ENCODE measurements around the gene RAD51B. TPM values are rescaled to one million over a fixed set of nuclear protein-coding genes. Genes with fewer than 3 reads are reported as not detected.
A peak's percentile ranks its signal among the peaks of the same experiment; 100 is the strongest.

The RAD51B gene
- total RNA-seq, 3 donors from 2014 or later, result 10.6 to 77.6 (median 33.8) TPM

- Histone ChIP-seq H3K27me3 (no peaks in the 10 kb centered on the region), H3K27ac (peak overlapping the region; percentile 71 to 78), H3K4me1 (peaks cover 0 to 8% of the 10 kb centered on the region in 2 donors), H3K36me3 (no peaks in the 10 kb centered on the region), H3K9me3 (no peaks in the 10 kb centered on the region), H3K4me3 (peak overlapping the region in 1 of 3 donors; percentile 12)
- intact Hi-C loops (cut with DNase I; ENCODE audit: low total_unique reads), result no loop called here
- no peak for TF ChIP-seq POLR2A (IDR thresholded peaks at IDR 0.05)
- TF ChIP-seq POLR2AphosphoS5 (IDR thresholded peaks at IDR 0.05), result no peak
- no peak for TF ChIP-seq CTCF (IDR thresholded peaks at IDR 0.05)
- peak in 1 of 2 donors; percentile 63 for DNase-seq (ENCODE audit: low spot score in 2 of 2)
Measured at GRCh38 chr14:68157971-68158371, 338.4 kb downstream of the RAD51B start.

DNA sequence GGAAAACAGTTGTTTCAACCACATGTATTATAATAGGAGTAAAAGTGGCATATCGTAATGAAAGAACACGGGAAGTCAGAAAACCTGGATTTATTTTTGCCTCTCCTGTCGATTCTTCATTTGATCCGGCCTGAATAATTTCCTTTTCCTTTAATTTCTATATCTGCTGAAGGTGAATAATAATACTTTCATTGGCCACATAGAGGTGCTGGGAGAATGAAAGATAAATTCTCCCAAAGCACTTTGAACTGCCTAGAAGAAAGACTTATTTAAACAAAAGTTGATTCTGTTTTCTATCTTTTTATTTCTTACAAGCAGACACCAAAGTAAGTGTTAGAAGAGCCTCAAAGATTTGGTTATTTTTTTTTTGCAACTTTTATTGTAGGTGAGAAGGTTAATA is 339.1 kb downstream of the RAD51B start:
- peak overlapping the region; percentile 71 to 78 for H3K27ac ChIP-seq
- TF ChIP-seq POLR2A (IDR thresholded peaks at IDR 0.05) (no peak), POLR2AphosphoS5 (IDR thresholded peaks at IDR 0.05) (no peak), CTCF (IDR thresholded peaks at IDR 0.05) (no peak)
- H3K4me1 ChIP-seq, result peaks cover 0 to 8% of the 10 kb centered on the region in 2 donors

DNA sequence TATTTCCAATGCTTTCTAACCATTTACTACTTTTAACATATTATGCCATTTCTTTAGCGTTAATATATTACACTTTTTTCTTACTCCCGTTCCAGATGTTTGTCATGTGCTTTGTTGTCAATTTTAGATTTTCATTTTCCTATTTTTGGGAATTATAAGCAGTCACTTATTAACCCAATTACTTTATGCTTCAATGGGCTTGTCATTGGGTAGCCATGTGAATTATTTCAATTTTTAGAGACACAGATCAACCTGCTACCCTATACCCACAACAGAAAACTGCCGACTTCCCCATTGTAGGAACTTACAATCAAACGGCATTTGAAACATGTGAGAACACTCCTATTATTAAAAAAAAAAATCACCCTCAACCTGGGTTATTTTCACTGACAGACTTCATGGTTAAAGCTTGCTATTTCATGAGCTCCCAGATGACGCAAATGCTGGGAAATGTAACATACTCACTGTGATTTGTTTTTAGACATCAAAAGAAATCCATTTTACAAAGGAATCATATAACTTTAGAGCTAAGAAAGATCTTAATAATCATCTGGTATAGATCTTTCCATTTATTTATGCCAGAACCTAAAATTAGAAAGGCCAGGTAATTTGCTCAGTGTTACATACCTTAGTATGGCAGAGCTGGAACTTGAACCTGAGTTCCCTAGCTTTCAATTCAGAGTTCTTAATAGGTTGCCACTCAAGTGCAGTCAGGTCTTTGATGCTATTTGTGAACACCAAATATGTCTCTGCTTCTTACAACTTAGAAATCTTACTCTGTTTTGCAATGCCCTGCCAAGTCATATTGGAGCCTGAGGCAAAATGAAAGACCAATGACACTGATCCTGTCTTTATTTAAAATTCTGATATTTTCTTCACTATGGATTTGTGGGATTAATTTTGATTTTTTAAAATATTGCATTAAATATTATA is 340.4 kb downstream of the RAD51B start:
- intact Hi-C loops (cut with DNase I; ENCODE audit: low total_unique reads), result loop anchor here (5.0 kb wide), 1 partner anchor 627 kb away; no protein-coding TSS in a partner anchor
- TF ChIP-seq POLR2AphosphoS5 (IDR thresholded peaks at IDR 0.05) (no peak), POLR2A (IDR thresholded peaks at IDR 0.05) (no peak), CTCF (IDR thresholded peaks at IDR 0.05) (no peak)
- no peaks in the 10 kb centered on the region for H3K27me3 ChIP-seq
- H3K4me1 ChIP-seq, result peaks cover 0 to 8% of the 10 kb centered on the region in 2 donors
- no peaks in the 10 kb centered on the region for H3K9me3 ChIP-seq
- no peaks in the 10 kb centered on the region for H3K36me3 ChIP-seq
- DNase-seq (ENCODE audit: low spot score in 2 of 2), result no peak
- peak overlapping the region; percentile 71 to 78 for H3K27ac ChIP-seq
- peak overlapping the region in 2 of 3 donors; percentile 1 to 29 for H3K4me3 ChIP-seq

More for the DNA sequence above, 339.1 kb downstream of the RAD51B start:
- no peaks in the 10 kb centered on the region for H3K27me3 ChIP-seq
- H3K9me3 ChIP-seq, result no peaks in the 10 kb centered on the region
- H3K36me3 ChIP-seq, result no peaks in the 10 kb centered on the region
- intact Hi-C loops (cut with DNase I; ENCODE audit: low total_unique reads), result no loop called here
- DNase-seq (ENCODE audit: low spot score in 2 of 2), result no peak
- H3K4me3 ChIP-seq, result no peak overlapping the region

DNA sequence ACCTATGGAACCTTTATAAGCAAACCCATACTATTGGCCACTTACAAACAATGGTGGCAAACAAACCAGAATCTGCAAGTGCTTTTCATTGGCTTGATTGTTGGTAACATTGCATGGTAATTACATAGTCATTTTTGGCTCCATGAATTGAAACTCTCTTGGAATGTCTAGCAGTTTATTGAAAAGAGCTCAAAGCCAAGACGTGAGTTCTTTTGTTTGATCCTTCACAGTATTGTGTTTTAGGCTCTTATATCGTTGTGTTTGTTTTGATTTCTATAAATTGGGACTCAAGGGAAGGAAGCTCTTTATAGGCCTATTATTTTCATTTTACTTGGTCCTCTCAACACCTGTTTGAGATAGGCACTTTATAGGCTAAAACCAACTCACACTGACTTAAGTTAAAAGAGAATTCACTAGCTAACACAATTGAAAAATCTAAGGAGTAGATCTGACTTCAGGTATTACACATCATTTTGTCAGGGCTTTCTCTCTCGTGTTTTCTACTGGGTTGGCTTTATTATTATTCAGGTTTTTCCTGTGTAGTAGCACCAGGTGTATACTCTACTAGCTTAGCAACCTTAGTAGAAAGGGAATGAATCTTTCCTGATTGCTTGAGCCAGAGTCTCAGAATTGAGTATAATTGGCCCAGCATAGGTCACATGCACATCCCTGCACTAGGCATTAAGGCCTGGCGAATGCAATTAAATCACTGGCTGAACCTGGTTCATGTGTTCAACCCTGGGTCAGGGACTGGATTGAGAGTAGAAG is 341.4 kb downstream of the RAD51B start:
- Histone ChIP-seq H3K4me3 (no peak overlapping the region), H3K27ac (peak overlapping the region; percentile 72 to 78), H3K27me3 (no peaks in the 10 kb centered on the region), H3K4me1 (peaks cover 0 to 10% of the 10 kb centered on the region in 2 donors), H3K9me3 (no peaks in the 10 kb centered on the region), H3K36me3 (no peaks in the 10 kb centered on the region)
- TF ChIP-seq POLR2A (IDR thresholded peaks at IDR 0.05) (no peak), CTCF (IDR thresholded peaks at IDR 0.05) (no peak), POLR2AphosphoS5 (IDR thresholded peaks at IDR 0.05) (no peak)
- intact Hi-C loops (cut with DNase I; ENCODE audit: low total_unique reads), result loop anchor here (5.0 kb wide), 1 partner anchor 626 kb away; no protein-coding TSS in a partner anchor
- no peak for DNase-seq (ENCODE audit: low spot score in 2 of 2)
